DMS 273 treated with DMSO at 0.1 percent for 48 hours (cell line): ENCODE results near the gene REC114.
"Not testable (repeated sequence)": the region's sequence is repeated elsewhere in the genome, so short reads cannot be mapped to it uniquely, and the experiment has no call there.

ENCODE experiments used
- DNase-seq: peaks from one replicate; lab custom pipeline; 2025; lab: John Stamatoyannopoulos, UW

REC114 gene

DNA sequence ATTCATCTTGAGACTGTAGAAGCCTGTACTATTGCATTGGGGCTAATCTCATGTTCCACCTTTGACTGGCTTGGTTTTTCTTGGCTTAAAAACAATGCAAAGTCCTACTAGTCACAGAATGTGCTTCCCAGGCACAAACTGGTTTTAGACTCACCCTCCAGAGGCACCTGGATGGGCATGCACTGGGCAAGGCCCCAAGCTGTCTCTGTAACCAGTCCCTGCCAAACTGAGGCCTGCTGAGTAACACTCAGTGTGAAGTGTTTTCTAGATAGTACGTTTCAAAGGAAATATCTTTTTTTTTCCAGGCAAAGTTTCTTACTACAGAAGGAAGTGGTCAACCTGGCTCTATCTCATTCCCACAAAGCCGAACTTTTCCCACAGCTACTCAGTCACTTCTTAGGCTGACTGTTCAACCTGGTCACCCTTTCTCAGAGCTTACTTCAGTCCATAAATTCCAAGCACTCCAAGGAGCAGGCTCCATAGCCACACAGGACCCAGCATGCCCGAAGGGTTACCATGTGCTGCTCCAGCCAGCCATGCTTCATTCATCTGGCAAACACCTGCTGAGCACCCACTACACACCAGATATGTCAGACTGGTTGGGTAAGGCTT, 132.8 kb downstream of the REC114 start:
- no peak for DNase-seq

DNA sequence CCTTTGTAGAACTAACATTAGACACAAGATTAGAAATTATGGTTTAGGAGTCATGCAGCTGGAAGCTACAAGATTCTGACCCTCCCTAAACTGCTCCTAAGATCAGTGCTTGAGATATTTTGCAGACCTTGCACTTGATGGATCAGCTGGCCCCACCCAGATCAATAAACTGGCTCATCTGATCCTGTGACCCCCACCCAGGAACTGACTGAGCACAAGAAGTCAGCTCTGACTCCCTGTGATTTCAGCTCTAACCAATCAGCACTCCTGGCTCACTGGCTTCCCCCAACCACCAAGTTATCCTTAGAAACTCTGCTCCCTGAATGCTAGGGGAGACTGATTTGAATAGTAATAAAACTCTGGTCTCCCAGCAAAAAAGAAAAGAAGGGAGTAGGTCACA, 134.6 kb downstream of the REC114 start:
- not testable (repeated sequence) for DNase-seq

- DNase-seq = no peak
Observed at GRCh38 chr15:73578026-73578425, 135.1 kb downstream of the REC114 start.

- DNase-seq = no peak
Observed at GRCh38 chr15:73582851-73583379, 140.0 kb downstream of the REC114 start.

- DNase-seq = no peak
Observed at GRCh38 chr15:73583544-73583943, 140.6 kb downstream of the REC114 start.

DNA sequence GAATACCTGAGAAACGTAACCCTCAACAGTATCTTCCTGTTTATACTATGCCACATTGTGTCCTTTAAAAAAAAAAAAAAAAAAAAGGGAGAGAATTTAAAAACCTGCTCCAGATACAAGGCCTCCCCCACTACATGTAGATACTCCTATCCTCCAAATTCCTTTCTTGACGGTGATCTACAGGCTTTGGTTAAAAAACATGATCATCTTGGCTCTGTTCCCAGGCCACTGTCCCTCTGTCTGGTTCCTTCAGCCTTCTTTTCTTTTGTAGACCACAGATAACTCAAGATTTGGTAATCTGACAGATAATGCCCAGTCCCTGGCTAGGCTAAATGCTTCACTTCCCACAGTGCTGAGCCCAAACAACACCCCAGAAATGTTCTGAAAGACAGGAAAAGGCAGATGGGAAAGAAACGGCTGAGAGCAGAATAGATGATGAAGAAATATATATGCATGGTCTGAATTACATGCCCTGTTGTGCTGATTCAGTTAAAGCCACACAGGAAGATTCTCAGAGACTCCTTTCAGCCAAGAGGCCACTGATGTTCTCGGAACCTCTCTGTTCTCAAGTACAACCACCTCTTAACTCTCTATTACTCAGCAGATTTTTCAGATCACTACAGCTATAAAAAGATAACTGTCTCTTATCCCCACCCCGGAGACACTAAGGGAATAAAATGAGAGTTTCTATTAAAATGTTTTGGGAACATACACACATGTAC, 141.9 kb downstream of the REC114 start:
- DNase-seq = no peak

DNA sequence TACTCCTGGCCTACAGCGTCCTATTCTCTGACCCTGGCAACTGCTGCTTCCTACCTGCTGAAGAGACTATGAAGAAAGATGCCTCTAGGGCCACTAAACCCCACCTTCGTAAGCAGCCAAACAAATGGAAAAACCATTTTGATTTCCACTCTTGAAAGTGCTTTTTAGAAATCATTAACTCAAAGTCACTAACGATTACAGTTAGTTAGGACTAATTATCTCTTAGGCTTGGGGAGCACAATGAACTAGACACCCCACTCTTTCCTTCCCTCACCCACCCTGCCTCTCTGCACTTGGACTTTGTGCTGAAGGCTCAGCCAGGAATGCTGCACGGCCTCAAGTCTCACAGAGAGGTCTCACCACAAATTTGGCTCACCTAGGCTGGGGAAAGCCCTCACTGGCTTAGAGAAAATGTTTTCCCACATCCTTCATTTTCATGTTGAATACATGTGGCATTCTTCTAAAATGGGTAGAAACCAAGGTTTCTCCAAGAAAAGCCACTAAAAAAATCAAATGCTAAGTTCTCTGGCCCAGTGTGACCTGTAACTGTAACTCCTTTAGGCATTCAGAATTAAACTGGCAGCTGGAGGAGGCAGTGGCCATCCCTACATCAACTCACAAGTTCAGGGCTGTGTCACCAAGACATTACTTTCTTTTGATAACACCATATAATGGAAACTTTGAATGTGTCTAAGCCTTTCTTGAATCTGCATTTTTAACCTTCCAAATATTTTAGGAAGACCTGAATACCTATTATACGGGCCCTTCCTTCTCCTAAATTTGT, 143.1 kb downstream of the REC114 start:
- DNase-seq = no peak

- no peak for DNase-seq
Observed at GRCh38 chr15:73589766-73590165, 146.8 kb downstream of the REC114 start.

GRCh38 chr15:73590263-73590662, 147.3 kb downstream of the REC114 start:
- no peak for DNase-seq

- no peak for DNase-seq
Observed at GRCh38 chr15:73593304-73594074, 150.5 kb downstream of the REC114 start.

DNA sequence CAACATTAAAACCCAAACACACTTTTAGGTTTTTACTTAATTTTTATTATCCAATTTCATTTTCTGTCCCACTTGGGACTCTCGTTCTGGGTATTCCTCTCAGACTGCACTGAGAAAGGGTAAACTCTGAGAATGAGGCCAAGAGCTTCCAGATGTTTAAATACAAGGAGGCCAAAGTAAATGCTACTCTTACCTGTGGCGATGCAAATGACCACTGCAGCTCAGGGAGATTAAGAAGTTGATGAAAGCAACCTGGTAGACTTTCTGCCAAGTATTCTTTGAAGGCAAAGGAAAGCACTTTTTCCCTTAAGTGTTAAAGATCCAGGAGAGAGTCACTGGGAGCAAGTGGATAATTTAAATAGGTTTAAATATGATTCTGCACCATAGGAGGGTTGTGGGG, 151.1 kb downstream of the REC114 start:
- no peak for DNase-seq

GRCh38 chr15:73596174-73596573, 153.2 kb downstream of the REC114 start:
- DNase-seq = no peak

DNA sequence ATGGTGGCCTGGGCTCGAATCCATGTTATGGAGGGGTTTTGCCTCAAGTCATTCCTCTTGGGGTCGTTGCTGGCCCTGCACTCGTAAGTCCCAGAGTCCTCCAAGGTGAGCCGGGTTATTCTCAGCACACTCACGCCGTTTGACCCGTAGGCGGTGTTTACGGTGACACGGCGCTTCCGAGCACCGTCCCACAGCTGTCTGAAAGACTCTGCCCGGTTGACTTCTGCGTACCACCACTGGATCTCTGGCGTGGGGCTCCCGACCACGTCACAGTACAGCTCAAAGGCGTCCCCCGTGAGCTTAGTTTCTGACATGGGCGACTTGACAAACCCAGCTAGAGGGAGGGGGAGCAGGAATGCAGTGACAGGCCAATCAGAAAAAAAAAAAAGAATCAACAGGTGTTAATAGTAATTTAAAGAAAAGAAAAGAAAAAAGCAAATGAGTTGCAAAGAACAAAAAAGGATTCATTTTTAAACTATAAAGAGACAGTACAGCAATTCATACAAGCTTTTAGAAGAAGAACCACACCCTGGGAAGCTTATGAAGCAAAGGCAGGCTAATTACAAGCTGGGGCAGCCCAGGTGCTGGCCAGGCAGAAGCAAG, 154.2 kb downstream of the REC114 start:
- DNase-seq = no peak

- no peak for DNase-seq
Observed at GRCh38 chr15:73598530-73599160, 155.7 kb downstream of the REC114 start.

- DNase-seq = no peak
Observed at GRCh38 chr15:73599934-73600333, 157.0 kb downstream of the REC114 start.

DNA sequence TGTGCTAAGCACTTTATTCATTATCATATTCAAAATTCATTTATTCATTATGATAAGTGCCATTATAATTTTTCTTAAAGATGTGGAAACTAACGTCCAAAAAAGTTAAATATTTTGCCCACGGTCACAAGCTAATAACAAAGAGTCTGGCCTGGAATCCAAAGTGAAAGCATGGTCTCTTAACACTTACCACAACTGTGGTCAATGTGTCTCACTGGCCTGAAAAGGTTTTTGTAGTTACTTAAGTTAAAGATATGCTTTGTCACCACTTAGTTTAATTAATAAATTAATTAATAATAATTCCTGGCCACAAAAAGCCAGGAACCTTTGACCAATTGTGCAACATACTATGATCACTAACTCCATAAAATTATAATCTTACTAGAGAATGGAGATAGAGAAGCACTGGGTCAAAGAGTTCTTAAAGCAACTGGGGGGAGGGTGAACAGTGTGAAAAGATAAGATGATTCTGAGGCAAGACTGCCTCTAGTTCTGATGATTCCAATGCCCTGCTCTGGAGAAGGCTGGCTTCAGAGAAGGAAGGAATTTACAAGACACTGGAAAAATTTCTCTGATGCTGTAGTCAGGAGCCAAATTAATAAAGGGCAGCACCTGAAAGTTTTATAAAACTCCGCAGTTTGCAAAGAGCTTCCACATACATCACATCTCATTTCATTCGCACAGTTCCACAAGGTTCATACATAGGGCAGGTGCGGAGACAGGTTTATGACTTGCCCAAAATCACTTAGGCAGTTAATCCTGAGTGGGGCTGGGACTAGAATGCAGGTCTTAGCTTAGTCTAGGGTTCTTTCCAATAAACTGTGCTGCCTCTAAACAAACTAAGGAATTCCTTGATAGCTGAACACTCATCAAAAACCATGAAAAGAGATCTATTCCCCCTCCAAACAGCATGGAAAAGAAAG, 157.7 kb downstream of the REC114 start:
- DNase-seq = no peak

- DNase-seq = peak; percentile 50
Observed at GRCh38 chr15:73601451-73602445, 158.8 kb downstream of the REC114 start.

- DNase-seq = no peak
Observed at GRCh38 chr15:73602446-73602843, 159.5 kb downstream of the REC114 start.

DNA sequence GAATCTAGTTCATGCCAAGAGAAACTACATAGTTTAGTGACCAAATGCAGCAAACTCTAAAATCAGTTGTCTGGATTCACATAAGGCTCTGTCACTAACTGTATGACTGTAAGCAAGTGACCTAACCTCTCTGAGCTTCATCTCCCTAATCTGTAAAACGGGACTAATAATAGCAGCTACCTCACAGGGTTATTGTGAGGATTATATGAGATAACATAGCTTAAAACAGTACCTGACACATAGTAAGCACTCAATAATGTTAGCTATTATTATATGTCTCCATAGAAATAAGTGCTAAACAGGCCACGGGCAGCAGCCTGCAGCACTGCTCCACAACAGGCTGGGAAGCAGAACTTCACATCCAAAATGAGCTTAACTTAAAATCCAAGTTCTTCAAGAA, 160.0 kb downstream of the REC114 start:
- no peak for DNase-seq
